Left hindlimb (tissue), 1 donor: ENCODE measurements around the gene SHH.
A peak's percentile ranks its signal among the peaks of the same experiment; 100 is the strongest.

Experiments used
- DNase-seq: peaks from one replicate; pipeline ENCODE4 v3.0.0-alpha.2; 2018

Gene SHH

DNA sequence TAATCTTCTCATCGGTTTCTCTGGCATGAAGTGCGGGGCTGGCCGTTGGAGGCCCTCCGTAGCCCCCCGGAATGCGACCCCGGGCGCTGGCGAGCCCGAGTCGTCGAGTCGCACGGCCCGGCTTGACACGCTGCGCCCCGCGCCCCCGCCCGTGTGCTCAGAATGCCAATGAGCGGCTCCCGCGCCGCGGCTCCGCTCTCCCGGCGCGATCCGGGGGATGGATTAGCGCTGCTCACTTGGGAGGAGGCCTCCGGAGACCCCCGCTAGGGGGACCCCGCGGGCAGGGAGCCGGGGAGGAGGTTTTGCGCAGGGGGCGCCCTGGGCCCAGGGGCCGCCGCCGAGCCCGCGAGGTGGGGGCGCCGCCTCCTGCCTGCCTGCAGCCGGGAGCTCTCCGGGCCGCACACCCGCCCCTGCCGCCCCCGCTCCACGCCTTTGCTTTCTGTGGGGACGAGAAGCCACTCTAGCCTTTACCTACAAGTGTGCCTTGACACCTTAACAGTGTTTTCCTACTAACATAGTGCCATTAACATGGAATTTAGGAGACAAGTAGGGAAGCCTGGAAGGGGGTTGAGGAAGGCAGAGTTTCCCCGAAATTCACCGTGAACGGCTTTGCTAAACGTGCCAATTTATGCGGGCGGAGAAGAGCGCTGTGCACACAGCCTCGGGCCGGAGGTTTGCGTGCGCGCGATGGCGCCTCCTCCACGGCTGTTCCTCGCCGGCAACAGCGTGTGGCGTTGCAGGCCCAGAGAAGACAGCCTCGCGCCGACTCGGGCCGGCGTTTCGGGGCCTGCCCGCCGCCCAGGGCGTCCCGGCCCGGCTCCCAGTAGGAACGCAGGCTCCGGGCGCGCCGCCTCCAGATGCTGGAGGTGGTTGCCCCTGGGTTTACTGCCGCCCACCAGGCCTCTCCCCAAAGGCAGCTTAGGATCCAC is 7.1 kb downstream of the SHH start:
- peak; percentile 46 for DNase-seq

DNA sequence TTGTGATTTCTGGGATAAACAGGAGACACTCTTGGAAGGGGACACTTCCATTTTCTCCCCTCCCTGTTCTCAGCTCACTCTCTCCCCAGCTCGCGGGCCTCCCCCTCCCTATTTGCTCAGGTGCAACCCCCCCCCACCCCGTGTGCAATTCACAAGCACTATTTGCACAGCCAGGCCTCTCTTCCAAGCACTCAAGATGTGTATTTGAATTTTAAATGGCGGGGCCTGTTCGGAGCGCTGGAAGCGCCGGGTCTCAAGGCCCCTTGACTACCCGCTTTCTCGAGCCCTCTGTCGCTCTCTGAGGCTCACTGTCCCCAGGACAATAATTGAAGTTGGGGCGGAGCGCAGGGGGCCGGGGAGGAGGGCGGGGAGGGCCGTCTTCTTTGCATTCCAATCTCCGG is 7.8 kb downstream of the SHH start:
- DNase-seq = peak; percentile 18

DNA sequence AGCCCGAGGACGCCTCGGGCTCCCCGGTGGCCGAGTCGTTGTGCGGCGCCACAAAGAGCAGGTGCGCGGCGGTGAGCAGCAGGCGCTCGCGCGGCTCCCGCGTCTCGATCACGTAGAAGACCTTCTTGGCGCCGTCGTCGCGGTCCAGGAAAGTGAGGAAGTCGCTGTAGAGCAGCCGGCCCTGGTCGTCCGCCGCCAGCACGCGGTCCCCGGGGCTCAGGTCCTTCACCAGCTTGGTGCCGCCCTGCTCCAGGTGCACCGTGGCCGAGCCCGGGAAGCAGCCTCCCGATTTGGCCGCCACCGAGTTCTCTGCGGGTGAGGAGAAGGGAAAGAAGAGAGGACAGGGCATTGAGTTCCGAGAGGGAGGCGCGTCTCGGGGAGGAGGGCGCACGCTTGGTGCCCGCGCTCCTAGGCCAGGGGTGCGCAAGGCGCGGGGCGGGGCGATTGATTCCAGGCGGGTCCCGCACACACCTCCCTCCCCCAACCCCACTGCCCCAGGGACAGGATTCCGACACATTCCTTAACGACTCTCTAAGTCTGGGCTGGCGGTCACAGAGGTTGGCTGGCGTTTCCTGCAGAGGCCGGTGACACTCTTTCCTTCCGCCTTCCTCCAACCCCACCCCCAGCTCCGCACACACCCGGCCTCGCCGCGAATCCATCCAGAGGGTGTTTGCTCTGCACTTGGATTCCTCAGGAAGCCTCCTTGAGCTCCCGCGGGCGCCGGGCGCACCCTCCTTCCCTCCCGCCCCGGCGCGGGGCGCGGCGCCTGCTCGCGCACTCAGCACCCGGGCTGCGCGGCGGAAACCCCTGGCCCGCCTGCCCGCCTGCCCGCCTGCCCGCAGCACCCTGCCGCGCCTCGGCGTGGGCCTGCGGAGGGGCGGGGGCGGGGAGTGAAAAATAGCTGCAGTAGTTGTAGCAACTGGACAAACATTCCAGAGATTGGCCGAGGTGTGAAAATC is 8.6 kb downstream of the SHH start:
- DNase-seq = peak; percentile 40

DNA sequence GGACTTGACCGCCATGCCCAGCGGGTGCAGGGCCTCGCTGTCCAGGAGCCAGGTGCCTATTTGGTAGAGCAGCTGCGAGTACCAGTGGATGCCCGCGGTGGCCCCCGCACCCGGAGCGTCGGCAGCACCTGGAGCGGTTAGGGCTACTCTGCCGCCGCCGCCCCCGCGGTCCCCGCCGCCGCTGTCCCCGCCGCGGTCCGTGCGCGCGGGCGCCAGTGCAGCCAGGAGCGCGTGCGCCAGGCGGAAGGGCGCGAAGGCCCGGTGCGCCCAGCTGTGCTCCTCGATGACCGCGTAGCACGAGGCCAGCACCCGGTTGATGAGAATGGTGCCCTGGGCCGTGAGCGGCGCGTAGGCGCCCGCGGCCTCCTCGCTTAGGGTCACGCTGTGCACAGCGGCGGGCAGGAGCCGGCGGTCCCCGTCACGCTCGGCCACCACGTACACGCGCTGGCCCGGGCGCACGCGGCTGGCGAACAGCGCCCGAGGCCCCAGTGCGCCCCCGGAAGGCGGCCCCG is 9.3 kb downstream of the SHH start:
- no peak for DNase-seq

- DNase-seq = no peak
Measured at GRCh38 chr7:155802291-155802690, 10.0 kb downstream of the SHH start.

DNA sequence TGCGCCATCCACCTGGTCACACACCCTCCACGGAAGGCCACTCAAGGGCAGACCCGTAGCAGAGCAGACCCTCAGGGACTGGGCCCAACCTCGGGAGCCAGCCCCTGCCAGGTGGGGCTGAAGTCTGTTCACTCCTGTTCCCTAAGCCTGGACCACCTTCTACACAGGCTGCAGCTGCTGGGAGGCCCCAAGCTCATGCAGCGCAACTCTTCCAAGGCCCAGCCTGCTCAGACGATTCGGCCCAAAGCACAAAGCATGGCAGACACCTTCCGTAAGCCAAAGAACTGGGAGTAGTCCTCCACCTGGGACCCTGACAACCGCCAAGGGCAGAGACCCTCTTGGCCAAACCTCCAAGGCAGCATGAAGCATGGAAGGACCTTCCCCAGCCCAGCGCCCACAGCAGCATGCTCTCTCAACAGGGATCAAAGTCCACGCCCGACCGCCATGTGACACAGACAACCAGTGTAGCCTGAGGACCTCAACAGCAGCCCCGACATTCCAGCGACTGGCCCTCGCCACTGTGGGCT is 11.5 kb downstream of the SHH start:
- no peak for DNase-seq

- DNase-seq = no peak
Measured at GRCh38 chr7:155800301-155800700, 12.0 kb downstream of the SHH start.

DNA sequence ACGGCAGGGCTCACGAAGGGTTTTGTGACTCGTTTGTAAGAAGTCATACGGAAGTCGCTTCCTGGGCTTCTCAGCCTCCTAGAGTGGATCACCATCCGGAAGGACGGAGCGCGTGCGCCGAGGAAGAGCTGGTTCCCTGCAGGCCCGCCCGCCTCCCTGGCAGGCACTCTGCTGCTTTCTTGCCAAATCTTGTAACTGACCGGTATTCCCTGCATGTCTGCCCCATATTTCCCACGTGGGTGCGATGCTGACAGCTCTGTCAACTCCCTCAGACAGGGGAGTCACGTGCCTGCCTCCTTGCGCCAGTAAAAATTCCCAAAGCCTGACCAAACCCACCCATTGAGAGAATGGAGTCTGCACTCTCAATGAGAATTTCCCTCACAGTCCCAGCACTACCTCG is 12.7 kb downstream of the SHH start:
- no peak for DNase-seq

DNA sequence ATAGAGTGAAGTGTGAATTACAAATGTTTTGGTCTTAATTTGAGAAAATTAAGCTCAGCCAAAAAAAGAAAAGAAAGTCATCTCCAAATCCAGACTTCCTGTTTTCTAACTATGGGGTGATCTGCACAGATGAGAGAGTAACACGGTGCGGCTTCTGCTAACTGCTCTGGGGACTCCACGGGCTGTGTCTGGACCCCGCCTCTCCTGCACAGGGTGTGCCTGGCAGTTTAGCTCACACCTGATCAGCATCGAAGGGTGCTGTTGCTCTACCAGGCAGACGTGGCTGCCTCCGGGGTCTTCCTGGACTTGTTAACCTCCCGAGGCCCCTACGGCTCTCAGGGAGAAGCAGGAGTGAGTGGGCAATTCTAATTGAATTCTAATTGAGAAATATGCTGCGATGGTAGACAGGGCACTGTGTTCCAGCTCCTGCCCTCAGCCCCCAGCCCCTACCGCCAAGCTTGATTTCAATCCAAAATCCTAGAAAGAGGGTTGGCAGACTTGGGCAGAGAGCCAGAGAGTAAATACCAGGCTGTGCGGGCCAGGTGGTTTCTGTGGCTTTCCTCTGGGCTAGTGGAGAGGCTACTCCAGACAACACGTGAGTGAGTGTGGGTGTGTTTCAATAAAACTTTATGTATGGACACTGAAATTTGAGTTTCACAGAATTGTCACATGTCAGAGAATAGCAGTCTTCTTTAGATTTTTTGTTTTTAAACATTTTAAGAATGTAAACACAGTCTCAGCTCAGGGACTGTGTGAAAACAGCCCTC is 13.4 kb downstream of the SHH start:
- DNase-seq = no peak

- no peak for DNase-seq
Measured at GRCh38 chr7:155797262-155798250, 14.7 kb downstream of the SHH start.

- DNase-seq = peak; percentile 61
Measured at GRCh38 chr7:155796381-155797261, 15.6 kb downstream of the SHH start.

GRCh38 chr7:155795951-155796350 is 16.3 kb downstream of the SHH start:
- no peak for DNase-seq

- DNase-seq = no peak
Measured at GRCh38 chr7:155795401-155795800, 16.9 kb downstream of the SHH start.

DNA sequence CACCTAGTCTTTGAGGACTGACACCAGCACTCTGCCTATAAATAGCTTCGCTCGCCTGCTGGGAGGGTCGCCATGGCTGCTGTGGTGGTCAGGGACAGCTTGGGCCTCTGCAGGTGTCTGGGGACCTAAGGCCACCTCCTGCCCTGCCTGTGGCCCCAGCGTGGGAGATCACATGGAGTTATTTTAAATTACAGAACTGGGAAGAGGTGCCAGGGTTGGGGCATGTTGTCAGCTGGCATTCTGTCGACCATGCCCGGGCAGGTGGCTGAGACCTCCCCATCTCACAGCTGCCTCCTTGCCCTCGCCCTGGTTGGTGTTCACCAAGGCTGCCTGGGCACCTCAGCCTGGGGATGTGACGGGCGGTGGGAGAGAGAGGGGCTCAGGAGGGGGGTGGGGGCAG is 18.1 kb downstream of the SHH start:
- no peak for DNase-seq

DNA sequence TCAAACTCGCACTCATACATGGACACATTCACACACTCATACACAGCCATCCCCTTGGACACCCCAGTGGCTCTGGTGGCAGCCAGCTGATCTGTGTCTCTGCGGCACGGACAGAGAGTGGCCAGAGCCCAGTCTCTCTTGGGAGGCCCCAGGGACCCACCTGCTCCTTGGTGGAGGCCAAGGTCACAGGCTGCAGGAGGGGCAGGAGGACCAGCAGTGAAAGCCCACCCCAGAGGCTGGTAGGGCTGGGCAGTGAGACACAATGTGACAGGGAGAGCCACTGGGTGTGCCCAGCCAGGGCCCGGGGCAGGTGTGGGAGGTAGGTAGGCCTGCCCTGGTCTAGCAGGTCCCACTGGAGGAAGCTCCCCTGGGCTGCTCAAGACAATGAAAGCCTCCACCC is 18.5 kb downstream of the SHH start:
- no peak for DNase-seq

GRCh38 chr7:155792999-155793560 is 19.2 kb downstream of the SHH start:
- no peak for DNase-seq

DNA sequence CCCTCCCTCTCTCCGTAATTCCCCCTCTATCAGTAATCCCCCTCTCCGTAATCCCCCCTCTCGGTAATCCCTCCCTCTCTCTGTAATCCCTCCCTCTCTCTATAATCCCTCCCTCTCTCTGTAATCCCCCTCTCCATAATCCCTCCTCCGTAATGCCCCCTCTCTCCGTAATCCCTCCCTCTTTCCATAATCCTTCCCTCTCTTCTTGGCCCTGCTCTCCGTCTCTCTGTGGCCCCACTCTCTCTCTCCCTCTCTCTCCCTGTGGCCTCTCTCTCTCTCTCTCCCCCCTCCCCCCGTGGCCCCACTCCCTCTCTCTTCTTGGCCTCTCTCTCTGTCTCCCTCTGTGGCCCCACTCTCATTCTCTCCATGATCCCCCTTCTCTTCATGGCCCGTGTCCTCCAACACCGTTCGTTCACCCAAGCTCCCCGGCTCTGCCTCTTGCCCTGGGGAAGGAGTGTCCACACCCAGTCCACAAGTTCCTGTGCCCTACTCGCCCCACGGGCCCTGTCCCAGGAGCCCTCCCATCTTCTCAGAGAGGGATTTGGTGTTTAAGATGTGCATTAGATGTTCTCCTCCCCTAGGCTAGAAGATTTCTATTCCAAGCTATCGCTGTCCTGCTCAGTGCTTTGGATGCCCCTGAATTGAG is 19.8 kb downstream of the SHH start:
- peak; percentile 2 for DNase-seq

DNA sequence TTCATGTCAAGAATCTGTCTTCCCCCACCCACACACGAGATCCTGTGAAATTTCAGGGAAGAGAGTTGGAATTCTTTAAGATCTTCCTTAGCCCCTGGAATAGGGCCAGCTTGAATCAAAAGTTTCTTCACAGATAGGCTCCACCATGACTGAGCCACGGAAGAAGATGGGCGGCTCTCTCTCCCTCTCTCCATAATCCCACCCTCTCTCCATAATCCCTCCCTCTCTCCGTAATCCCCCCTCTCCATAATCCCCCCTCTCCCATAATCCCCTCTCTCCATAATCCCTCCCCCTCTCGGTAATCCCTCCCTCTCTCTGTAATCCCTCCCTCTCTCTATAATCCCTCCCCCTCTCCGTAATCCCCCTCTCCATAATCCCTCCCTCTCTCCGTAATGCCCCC is 20.4 kb downstream of the SHH start:
- DNase-seq = peak; percentile 3

GRCh38 chr7:155791214-155791737 is 21.0 kb downstream of the SHH start:
- DNase-seq = peak; percentile 8
